ENCODE measurements around the gene MEGF11. TPM values are rescaled to one million over a fixed set of nuclear protein-coding genes. Genes with fewer than 3 reads are reported as not detected.

Gene MEGF11
- polyA plus RNA-seq, 1 of the 3 experiments (the other 2 are of a cell fraction): not detected

GRCh38 chr15:66100761-66101160 is 152.8 kb downstream of the MEGF11 start:
- Histone ChIP-seq H2AFZ (ENCODE audit: low read depth) (no peak overlapping the region), H3K4me3 (ENCODE audit: low read depth in 2 of 2, low read length in 1 of 2) (no peak overlapping the region), H3K9me3 (no peaks in the 10 kb centered on the region), H3K9ac (no peak overlapping the region), H3K9me2 (no peaks in the 10 kb centered on the region), H3K36me3 (replicated peaks in 1 of 2; ENCODE audit: control insufficient read depth in 1 of 2, insufficient read depth in 2 of 2, low read length in 1 of 2) (no peaks in the 10 kb centered on the region), H3K4me2 (no peak overlapping the region), H3K27ac (ENCODE audit: low read depth in 2 of 2, low read length in 1 of 2) (no peak overlapping the region), H3F3A (replicated peaks; ENCODE audit: insufficient read depth) (no peaks in the 10 kb centered on the region), H3K79me2 (ENCODE audit: insufficient read depth) (no peaks in the 10 kb centered on the region), H4K20me1 (ENCODE audit: insufficient read depth) (no peaks in the 10 kb centered on the region), H3K27me3 (ENCODE audit: insufficient read depth) (peaks cover 20% of the 10 kb centered on the region), H3K4me1 (ENCODE audit: control insufficient read depth in 1 of 2, insufficient read depth in 2 of 2, low read depth in 1 of 2, low read length in 1 of 2) (no peaks in the 10 kb centered on the region; a peak in 1 of 4 replicates)
- TF ChIP-seq FOXM1 (IDR thresholded peaks at IDR 0.05; ENCODE audit: low read depth) (no peak), RFX5 (IDR thresholded peaks at IDR 0.05; ENCODE audit: low read length) (no peak), FOSL2 (IDR thresholded peaks at IDR 0.05; ENCODE audit: borderline replicate concordance, low read depth) (no peak), ELF1 (IDR thresholded peaks at IDR 0.05) (no peak), TEAD4 (IDR thresholded peaks at IDR 0.05; ENCODE audit: borderline replicate concordance, insufficient read depth) (no peak), TAF1 (IDR thresholded peaks at IDR 0.05; ENCODE audit: borderline replicate concordance, low read depth, low read length) (no peak), RXRA (IDR thresholded peaks at IDR 0.05; ENCODE audit: borderline replicate concordance, low read depth) (no peak), RAD21 (IDR thresholded peaks at IDR 0.05; ENCODE audit: low read length) (no peak), CHD2 (IDR thresholded peaks at IDR 0.05; ENCODE audit: low read length, partially characterized antibody) (no peak), MXI1 (IDR thresholded peaks at IDR 0.05; ENCODE audit: low read depth, low read length) (no peak), GABPA (IDR thresholded peaks at IDR 0.05; ENCODE audit: low read depth) (no peak), ZBTB33 (IDR thresholded peaks at IDR 0.05; ENCODE audit: borderline replicate concordance, low read depth) (no peak), MEF2A (IDR thresholded peaks at IDR 0.05; ENCODE audit: borderline replicate concordance, low read depth) (no peak), NFIC (IDR thresholded peaks at IDR 0.05; ENCODE audit: borderline replicate concordance) (no peak), MAX (IDR thresholded peaks at IDR 0.05; ENCODE audit: low read depth) (no peak), FOXJ3 (CRISPR knock-in tag; IDR thresholded peaks at IDR 0.05) (no peak)
- CTCF ChIA-PET: no interaction called here
- 75% methylated on average over 10 of the region's 10 CpGs for WGBS (ENCODE audit: low lambda C conversion rate)
- POLR2A ChIA-PET: no interaction called here
- DNase-seq: no peak

GRCh38 chr15:66099950-66100671 is 153.4 kb downstream of the MEGF11 start:
- Histone ChIP-seq H3F3A (replicated peaks; ENCODE audit: insufficient read depth) (no peaks in the 10 kb centered on the region), H3K9ac (no peak overlapping the region), H3K9me3 (no peaks in the 10 kb centered on the region), H3K27ac (ENCODE audit: low read depth in 2 of 2, low read length in 1 of 2) (no peak overlapping the region), H2AFZ (ENCODE audit: low read depth) (no peak overlapping the region), H3K36me3 (replicated peaks in 1 of 2; ENCODE audit: control insufficient read depth in 1 of 2, insufficient read depth in 2 of 2, low read length in 1 of 2) (no peaks in the 10 kb centered on the region), H3K9me2 (no peaks in the 10 kb centered on the region), H3K4me3 (ENCODE audit: low read depth in 2 of 2, low read length in 1 of 2) (no peak overlapping the region), H3K27me3 (ENCODE audit: insufficient read depth) (peaks cover 19% of the 10 kb centered on the region), H3K4me1 (ENCODE audit: control insufficient read depth in 1 of 2, insufficient read depth in 2 of 2, low read depth in 1 of 2, low read length in 1 of 2) (peaks cover 0 to 4% of the 10 kb centered on the region in 2 experiments; a peak in 1 of 4 replicates), H4K20me1 (ENCODE audit: insufficient read depth) (no peaks in the 10 kb centered on the region), H3K4me2 (no peak overlapping the region), H3K79me2 (ENCODE audit: insufficient read depth) (no peaks in the 10 kb centered on the region)
- POLR2A ChIA-PET: no interaction called here
- CTCF ChIA-PET: no interaction called here
- no peak for DNase-seq
- WGBS (ENCODE audit: low lambda C conversion rate): 75% methylated on average over 11 of the region's 15 CpGs
- TF ChIP-seq ZBTB33 (IDR thresholded peaks at IDR 0.05; ENCODE audit: borderline replicate concordance, low read depth): no peak
- TF ChIP-seq TEAD4 (IDR thresholded peaks at IDR 0.05; ENCODE audit: borderline replicate concordance, insufficient read depth): no peak
- no peak for TF ChIP-seq RCOR1 (IDR thresholded peaks at IDR 0.05; ENCODE audit: low read length)
- no peak for TF ChIP-seq USF1 (IDR thresholded peaks at IDR 0.05; ENCODE audit: borderline replicate concordance, low read depth)
- no peak for TF ChIP-seq RXRA (IDR thresholded peaks at IDR 0.05; ENCODE audit: borderline replicate concordance, low read depth)
- no peak for TF ChIP-seq CHD2 (IDR thresholded peaks at IDR 0.05; ENCODE audit: low read length, partially characterized antibody)
- TF ChIP-seq FOXM1 (IDR thresholded peaks at IDR 0.05; ENCODE audit: low read depth): no peak
- no peak for TF ChIP-seq NFIC (IDR thresholded peaks at IDR 0.05; ENCODE audit: borderline replicate concordance)
- TF ChIP-seq TCF12 (IDR thresholded peaks at IDR 0.05): no peak
- no peak for TF ChIP-seq RFX5 (IDR thresholded peaks at IDR 0.05; ENCODE audit: low read length)
- TF ChIP-seq TAF1 (IDR thresholded peaks at IDR 0.05; ENCODE audit: borderline replicate concordance, low read depth, low read length): no peak
- TF ChIP-seq FOXJ3 (CRISPR knock-in tag; IDR thresholded peaks at IDR 0.05): no peak
- TF ChIP-seq POLR2AphosphoS5 (IDR thresholded peaks at IDR 0.05; ENCODE audit: low read depth, low read length): no peak
- TF ChIP-seq EZH2phosphoT487 (IDR thresholded peaks at IDR 0.05; ENCODE audit: borderline replicate concordance, low read depth): no peak
